Measurements from ENCODE around the gene TBCD.

Gene TBCD

GRCh38 chr17:82726427-82726826, 25.4 kb upstream of the TBCD start:
- H3K4me1 ChIP-seq (ENCODE audit: control insufficient read depth, insufficient read depth, low read length): no peaks in the 10 kb centered on the region
- peaks cover 36 to 71% of the 10 kb centered on the region in 2 experiments for H3K36me3 ChIP-seq (ENCODE audit: control insufficient read depth in 2 of 2, insufficient read depth in 1 of 2, low read length in 2 of 2)
- POLR2A ChIA-PET: interaction anchor here (0.6 to 3.7 kb wide), 2 partner anchors 10 to 270 kb away, joined by 5 to 16 read pairs; partner anchors contain the start of gene FN3KRP
- no peak overlapping the region for H3K27ac ChIP-seq (ENCODE audit: extremely low read depth, low read depth, low read length)
- H3K4me3 ChIP-seq (ENCODE audit: low read depth, low read length): no peak overlapping the region
- CTCF ChIA-PET: interaction anchor here (0.7 kb wide), 1 partner anchor 29 kb away, joined by 3 read pairs; no protein-coding TSS in a partner anchor
- no peaks in the 10 kb centered on the region for H3K9me3 ChIP-seq (ENCODE audit: control insufficient read depth, insufficient read depth, low read depth, low read length)
- TF ChIP-seq ZNF175 (tag by site-specific recombination; IDR thresholded peaks at IDR 0.05) (no peak), ZNF169 (tag by site-specific recombination; IDR thresholded peaks at IDR 0.05) (no peak), ZNF10 (tag by site-specific recombination; IDR thresholded peaks at IDR 0.05) (no peak), ZNF48 (tag by site-specific recombination; IDR thresholded peaks at IDR 0.05) (no peak), KLF8 (tag by site-specific recombination; IDR thresholded peaks at IDR 0.05) (no peak), ZFP37 (tag by site-specific recombination; IDR thresholded peaks at IDR 0.05) (no peak), GLIS2 (tag by site-specific recombination; IDR thresholded peaks at IDR 0.05) (no peak), ZBTB49 (tag by site-specific recombination; IDR thresholded peaks at IDR 0.05; ENCODE audit: low read depth) (no peak), ZNF529 (tag by site-specific recombination; IDR thresholded peaks at IDR 0.05; ENCODE audit: insufficient replicate concordance) (no peak), ZNF560 (tag by site-specific recombination; IDR thresholded peaks at IDR 0.05; ENCODE audit: borderline replicate concordance) (no peak), ZBTB10 (tag by site-specific recombination; IDR thresholded peaks at IDR 0.05) (no peak), ZNF692 (tag by site-specific recombination; IDR thresholded peaks at IDR 0.05) (no peak), ZNF416 (tag by site-specific recombination; IDR thresholded peaks at IDR 0.05) (no peak), ZNF391 (tag by site-specific recombination; IDR thresholded peaks at IDR 0.05; ENCODE audit: borderline replicate concordance, low read depth) (no peak), ZNF311 (tag by site-specific recombination; IDR thresholded peaks at IDR 0.05; ENCODE audit: borderline replicate concordance) (no peak)

- no peak overlapping the region for H3K27ac ChIP-seq (ENCODE audit: extremely low read depth, low read depth, low read length)
- H3K9me3 ChIP-seq (ENCODE audit: control insufficient read depth, insufficient read depth, low read depth, low read length): no peaks in the 10 kb centered on the region
- no peaks in the 10 kb centered on the region for H3K4me1 ChIP-seq (ENCODE audit: control insufficient read depth, insufficient read depth, low read length)
- POLR2A ChIA-PET: interaction anchor here (3.7 kb wide), 1 partner anchor 13 kb away, joined by 16 read pairs; the partner anchor contains the start of gene FN3KRP
- H3K4me3 ChIP-seq (ENCODE audit: low read depth, low read length): no peak overlapping the region
- peaks cover 17 to 74% of the 10 kb centered on the region in 2 experiments; a peak in 2 of 3 replicates for H3K36me3 ChIP-seq (ENCODE audit: control insufficient read depth in 2 of 2, insufficient read depth in 1 of 2, low read length in 2 of 2)
- CTCF ChIA-PET: interaction anchor here (1.0 kb wide), 1 partner anchor 45 kb away, joined by 3 read pairs; no protein-coding TSS in a partner anchor
- TF ChIP-seq ZIC2 (tag by site-specific recombination; IDR thresholded peaks at IDR 0.05) (no peak), ZNF398 (tag by site-specific recombination; IDR thresholded peaks at IDR 0.05) (no peak), GLI4 (tag by site-specific recombination; IDR thresholded peaks at IDR 0.05) (no peak), ELK4 (IDR thresholded peaks at IDR 0.05; ENCODE audit: borderline replicate concordance, low read depth, low read length) (no peak), ZNF596 (tag by site-specific recombination; IDR thresholded peaks at IDR 0.05) (no peak), PRDM4 (tag by site-specific recombination; IDR thresholded peaks at IDR 0.05) (no peak), ZBTB21 (tag by site-specific recombination; IDR thresholded peaks at IDR 0.05) (no peak)
Observed at GRCh38 chr17:82729479-82730260, 22.2 kb upstream of the TBCD start.

Data from HEK293 (cell line).